ENCODE results near the gene ATG4C.

The ATG4C gene

GRCh38 chr1:62841587-62842169 is 57.7 kb downstream of the ATG4C start:
- DNase-seq = peak; percentile 21

- DNase-seq = no peak
Observed at GRCh38 chr1:62844030-62844429, 60.1 kb downstream of the ATG4C start.

GRCh38 chr1:62849031-62849430 is 65.1 kb downstream of the ATG4C start:
- no peak for DNase-seq

GRCh38 chr1:62852253-62852652 is 68.3 kb downstream of the ATG4C start:
- DNase-seq = no peak

- no peak for DNase-seq
Observed at GRCh38 chr1:62856960-62857359, 73.0 kb downstream of the ATG4C start.

- no peak for DNase-seq
Observed at GRCh38 chr1:62869217-62869754, 85.4 kb downstream of the ATG4C start.

- DNase-seq = no peak
Observed at GRCh38 chr1:62870148-62870547, 86.2 kb downstream of the ATG4C start.

GRCh38 chr1:62875676-62876075 is 91.7 kb downstream of the ATG4C start:
- DNase-seq = no peak

- no peak for DNase-seq
Observed at GRCh38 chr1:62876535-62876934, 92.6 kb downstream of the ATG4C start.

GRCh38 chr1:62877579-62877978 is 93.6 kb downstream of the ATG4C start:
- no peak for DNase-seq

- DNase-seq = no peak
Observed at GRCh38 chr1:62879962-62880361, 96.0 kb downstream of the ATG4C start.

- DNase-seq = no peak
Observed at GRCh38 chr1:62882201-62883104, 98.5 kb downstream of the ATG4C start.

- no peak for DNase-seq
Observed at GRCh38 chr1:62884156-62884740, 100.3 kb downstream of the ATG4C start.

GRCh38 chr1:62887799-62888507 is 104.0 kb downstream of the ATG4C start:
- no peak for DNase-seq

- no peak for DNase-seq
Observed at GRCh38 chr1:62891956-62892562, 108.1 kb downstream of the ATG4C start.

GRCh38 chr1:62897788-62898187 is 113.9 kb downstream of the ATG4C start:
- DNase-seq = no peak

GRCh38 chr1:62900566-62900965 is 116.6 kb downstream of the ATG4C start:
- no peak for DNase-seq

GRCh38 chr1:62901650-62902049 is 117.7 kb downstream of the ATG4C start:
- no peak for DNase-seq

- no peak for DNase-seq
Observed at GRCh38 chr1:62903522-62903921, 119.6 kb downstream of the ATG4C start.

- DNase-seq = no peak
Observed at GRCh38 chr1:62903982-62904855, 120.3 kb downstream of the ATG4C start.

GRCh38 chr1:62904856-62905225 is 120.9 kb downstream of the ATG4C start:
- DNase-seq = no peak

GRCh38 chr1:62905309-62905708 is 121.4 kb downstream of the ATG4C start:
- DNase-seq = no peak

All from stimulated activated CD4-positive, alpha-beta T cell treated with anti-CD3 and anti-CD28 coated beads, Interleukin-4, amount 100 ng/mL, for 24 hours (primary cell).